GM19328 (cell line): Measurements from ENCODE around the gene KLHL15.

Source experiments
- ATAC-seq: cut with Tn5 transposase; IDR thresholded peaks from one replicate; pipeline ENCODE4 v1.9.1; 2021; ENCODE audit warnings: mild to moderate bottlenecking, moderate library complexity; ENCODE audit not compliant: unreplicated experiment

The KLHL15 gene

GRCh38 chrX:23953908-23954269 lies 73.1 kb downstream of the KLHL15 start:
- no peak for ATAC-seq

- ATAC-seq = peak; percentile 84
These were observed 73.7 kb downstream of the KLHL15 start for GRCh38 chrX:23952984-23953907.

- no peak for ATAC-seq
These were observed 74.6 kb downstream of the KLHL15 start for GRCh38 chrX:23952391-23952790.

DNA sequence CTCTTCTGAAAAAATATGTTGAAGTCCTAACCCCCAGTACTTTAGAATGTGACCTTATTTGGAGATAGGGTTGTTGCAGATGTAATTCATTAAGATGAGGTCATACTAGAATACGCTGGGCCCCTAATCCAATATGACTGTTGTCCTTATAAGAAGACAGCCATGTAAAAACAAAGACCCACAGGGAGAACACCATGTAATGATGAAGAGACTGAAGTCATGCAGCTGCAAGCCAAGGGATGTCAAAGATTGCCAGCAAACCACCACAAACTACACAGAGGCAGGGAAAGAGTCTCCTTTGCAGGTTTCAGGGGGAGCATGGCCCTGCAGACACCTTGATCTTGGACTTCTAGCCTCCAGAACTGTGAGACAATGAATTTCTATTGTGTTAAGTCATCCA lies 81.8 kb downstream of the KLHL15 start:
- ATAC-seq = no peak

GRCh38 chrX:23944234-23944633 lies 82.8 kb downstream of the KLHL15 start:
- no peak for ATAC-seq

DNA sequence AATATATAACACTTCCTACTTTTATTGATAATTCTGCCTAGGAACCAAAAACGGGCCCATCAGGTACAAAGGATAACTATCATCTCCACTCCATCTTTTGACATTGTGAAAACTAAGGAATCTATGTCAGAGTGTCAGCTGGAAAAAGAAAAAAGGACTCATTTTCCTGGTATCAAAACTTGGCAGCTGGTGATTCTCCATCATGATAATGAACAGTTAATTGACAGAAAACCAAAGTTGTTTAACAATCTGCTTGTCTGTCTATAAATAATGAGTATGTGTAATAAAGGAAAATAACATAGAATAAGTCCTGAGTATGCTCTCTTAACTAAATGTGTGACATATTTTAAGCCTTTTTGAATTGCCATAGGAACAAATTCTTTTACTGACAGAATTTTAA lies 87.8 kb downstream of the KLHL15 start:
- no peak for ATAC-seq

DNA sequence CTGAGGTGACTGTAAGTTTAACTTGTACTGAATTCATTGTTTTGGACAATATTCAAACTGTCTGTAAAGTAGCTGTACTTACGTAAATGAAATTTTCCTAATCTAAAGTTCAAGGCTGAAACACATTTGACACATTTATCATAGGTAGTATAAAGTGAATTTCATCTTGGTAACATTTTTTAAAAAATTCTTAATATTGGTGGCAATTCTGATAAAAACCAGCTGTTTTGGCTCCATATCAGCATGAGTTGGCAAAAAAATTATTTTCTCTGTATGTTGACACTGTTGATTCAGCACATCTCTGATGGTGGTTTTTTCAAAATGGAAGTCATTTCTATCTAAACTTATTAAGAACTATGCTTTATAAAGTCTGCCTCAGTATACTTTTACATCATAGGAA lies 88.3 kb downstream of the KLHL15 start:
- ATAC-seq = no peak

DNA sequence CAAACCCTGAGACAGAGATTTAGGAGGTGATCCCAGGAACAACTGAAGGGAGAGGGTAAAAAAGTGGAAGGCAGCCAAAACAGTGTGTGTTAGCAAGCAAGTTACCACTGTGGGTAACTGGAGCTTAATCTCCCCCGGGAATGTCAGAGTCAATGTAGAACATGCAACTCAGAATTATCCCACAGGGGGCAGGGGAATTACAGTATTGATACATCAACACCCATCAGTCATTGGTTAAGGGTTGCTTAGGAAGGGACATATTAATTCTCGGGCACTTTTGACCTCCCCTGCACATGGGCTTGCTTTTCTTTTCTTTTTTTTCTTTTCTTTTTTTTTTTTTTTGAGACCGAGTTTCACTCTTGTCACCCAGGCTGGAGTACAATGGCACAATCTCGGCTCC lies 89.9 kb downstream of the KLHL15 start:
- ATAC-seq = no peak

GRCh38 chrX:23936180-23936579 lies 90.8 kb downstream of the KLHL15 start:
- ATAC-seq = no peak

DNA sequence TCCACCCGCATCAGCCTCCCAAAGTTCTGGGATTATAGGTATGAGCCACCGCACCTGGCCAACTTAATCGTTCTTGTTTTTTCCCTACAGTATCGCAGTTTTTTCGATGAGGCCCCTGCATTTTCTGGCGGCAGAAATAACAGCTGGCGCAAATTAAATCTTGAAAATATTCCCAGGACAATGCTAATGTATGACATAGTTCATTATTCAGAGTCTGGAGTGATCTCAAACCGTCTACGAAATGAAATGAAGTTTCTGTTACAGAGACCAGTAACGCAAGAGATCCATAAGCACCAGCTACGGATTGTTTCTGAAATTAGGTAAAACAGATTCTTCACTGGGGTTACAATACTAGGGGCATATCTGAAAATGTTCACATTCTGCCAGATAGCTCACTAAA lies 91.9 kb downstream of the KLHL15 start:
- no peak for ATAC-seq
